Stimulated activated CD4-positive, alpha-beta T cell treated with anti-CD3 and anti-CD28 coated beads, Interleukin-15, amount 100 ng/mL, for 48 hours (primary cell): Measurements from ENCODE around the gene LGI1.

Experiments used
- DNase-seq, 2 donors: peaks; one replicate each; pipeline ENCODE4 v3.0.0-alpha.2; 2020; ENCODE audit warnings: low read depth in 2 of 2

The LGI1 gene

GRCh38 chr10:93757801-93758507, at the start of gene LGI1:
LGI1 (plus strand) TSS chr10:93757936; CDS start chr10:93758145, 209 bp downstream.
- DNase-seq: no peak

- no peak for DNase-seq
Measured at GRCh38 chr10:93710333-93710909, 47.3 kb upstream of the LGI1 start.

GRCh38 chr10:93711891-93712290, 45.8 kb upstream of the LGI1 start:
- DNase-seq: no peak

GRCh38 chr10:93712593-93712992, 45.1 kb upstream of the LGI1 start:
- DNase-seq: no peak

- DNase-seq: no peak
Measured at GRCh38 chr10:93715345-93715744, 42.4 kb upstream of the LGI1 start.

GRCh38 chr10:93716766-93717165, 41.0 kb upstream of the LGI1 start:
- no peak for DNase-seq

- no peak for DNase-seq
Measured at GRCh38 chr10:93718937-93719725, 38.6 kb upstream of the LGI1 start.

GRCh38 chr10:93719901-93720300, 37.8 kb upstream of the LGI1 start:
- DNase-seq: no peak

GRCh38 chr10:93722550-93722949, 35.2 kb upstream of the LGI1 start:
- DNase-seq: no peak

- no peak for DNase-seq
Measured at GRCh38 chr10:93723153-93723552, 34.6 kb upstream of the LGI1 start.

GRCh38 chr10:93726024-93726423, 31.7 kb upstream of the LGI1 start:
- DNase-seq: no peak

GRCh38 chr10:93741367-93741766, 16.4 kb upstream of the LGI1 start:
- no peak for DNase-seq

GRCh38 chr10:93742633-93743349, 14.9 kb upstream of the LGI1 start:
- DNase-seq: no peak

GRCh38 chr10:93745408-93746065, 12.2 kb upstream of the LGI1 start:
- no peak for DNase-seq

- DNase-seq: no peak
Measured at GRCh38 chr10:93746844-93747284, 10.9 kb upstream of the LGI1 start.

GRCh38 chr10:93749218-93749799, 8.4 kb upstream of the LGI1 start:
- no peak for DNase-seq

- no peak for DNase-seq
Measured at GRCh38 chr10:93751124-93751523, 6.6 kb upstream of the LGI1 start.

GRCh38 chr10:93751832-93752231, 5.9 kb upstream of the LGI1 start:
- no peak for DNase-seq

GRCh38 chr10:93752761-93753160, 5.0 kb upstream of the LGI1 start:
- no peak for DNase-seq

GRCh38 chr10:93753621-93754250, 4.0 kb upstream of the LGI1 start:
- DNase-seq: no peak

GRCh38 chr10:93754761-93755160, 3.0 kb upstream of the LGI1 start:
- DNase-seq: no peak
